CD4-positive, alpha-beta T cell treated with Interleukin-2 at 100 ng/mL for 4 hours (primary cell): ENCODE results near the gene LRRC8D.

Experiments used
- DNase-seq: peaks from one replicate; pipeline ENCODE4 v3.0.0-alpha.2; 2020; ENCODE audit warnings: low spot score

The LRRC8D gene

GRCh38 chr1:89896105-89896942 is 75.5 kb downstream of the LRRC8D start:
- no peak for DNase-seq

GRCh38 chr1:89897347-89898133 is 76.7 kb downstream of the LRRC8D start:
- no peak for DNase-seq

DNA sequence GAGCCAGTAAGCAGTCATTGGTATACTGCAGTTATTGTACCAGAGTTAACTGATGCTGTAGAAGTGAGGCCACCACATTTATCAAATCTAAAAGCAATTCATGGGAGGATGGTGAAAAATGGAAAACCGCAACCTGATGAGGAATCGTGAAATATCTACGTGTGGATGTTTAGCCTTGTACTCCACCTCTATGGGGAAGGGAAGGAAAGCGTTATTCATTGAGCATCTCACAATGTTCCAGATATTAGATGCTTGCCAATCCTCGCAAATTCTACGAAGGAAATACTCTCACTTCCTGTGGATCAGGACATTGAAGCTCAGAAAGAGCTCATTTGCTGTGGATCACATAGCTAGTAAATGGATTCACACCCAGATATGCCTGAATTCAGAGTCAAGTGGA is 77.3 kb downstream of the LRRC8D start:
- no peak for DNase-seq

DNA sequence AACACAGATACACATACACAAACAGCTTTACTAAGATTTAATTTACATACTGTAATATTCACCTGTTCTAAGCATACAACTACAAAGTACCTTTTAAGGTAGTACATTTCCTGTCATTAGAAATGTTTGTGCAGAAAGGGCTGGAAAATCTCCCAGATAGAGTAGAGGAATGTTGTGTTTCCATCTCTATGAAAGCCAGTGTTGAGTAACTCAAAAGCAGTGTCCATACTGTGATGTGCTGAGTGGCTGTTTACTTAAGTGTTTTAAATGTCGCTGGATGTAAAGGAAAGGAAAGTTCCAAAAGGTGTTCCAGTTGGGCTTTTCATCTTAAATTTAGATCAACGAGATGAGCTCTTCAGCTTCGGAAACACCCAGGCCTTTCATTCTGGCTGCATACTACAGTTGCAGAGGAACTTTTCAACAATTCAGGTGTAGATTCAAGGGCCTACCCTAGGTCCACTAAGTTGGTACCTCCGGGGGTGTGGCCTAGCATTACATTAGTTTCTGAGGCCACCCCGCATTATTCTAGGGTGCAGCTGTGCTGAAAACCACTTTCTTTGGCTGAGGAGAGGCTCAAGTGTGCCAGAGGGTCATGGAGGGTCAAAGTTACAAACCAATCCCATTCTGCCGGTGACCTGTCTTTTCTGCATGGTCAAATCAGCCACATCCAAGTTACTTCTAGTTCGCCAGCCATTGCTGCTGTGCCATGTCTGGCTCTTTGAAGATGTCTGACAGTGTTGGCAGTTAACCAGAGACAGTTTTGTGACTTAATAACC is 78.1 kb downstream of the LRRC8D start:
- DNase-seq, result no peak

GRCh38 chr1:89900323-89900722 is 79.5 kb downstream of the LRRC8D start:
- no peak for DNase-seq

DNA sequence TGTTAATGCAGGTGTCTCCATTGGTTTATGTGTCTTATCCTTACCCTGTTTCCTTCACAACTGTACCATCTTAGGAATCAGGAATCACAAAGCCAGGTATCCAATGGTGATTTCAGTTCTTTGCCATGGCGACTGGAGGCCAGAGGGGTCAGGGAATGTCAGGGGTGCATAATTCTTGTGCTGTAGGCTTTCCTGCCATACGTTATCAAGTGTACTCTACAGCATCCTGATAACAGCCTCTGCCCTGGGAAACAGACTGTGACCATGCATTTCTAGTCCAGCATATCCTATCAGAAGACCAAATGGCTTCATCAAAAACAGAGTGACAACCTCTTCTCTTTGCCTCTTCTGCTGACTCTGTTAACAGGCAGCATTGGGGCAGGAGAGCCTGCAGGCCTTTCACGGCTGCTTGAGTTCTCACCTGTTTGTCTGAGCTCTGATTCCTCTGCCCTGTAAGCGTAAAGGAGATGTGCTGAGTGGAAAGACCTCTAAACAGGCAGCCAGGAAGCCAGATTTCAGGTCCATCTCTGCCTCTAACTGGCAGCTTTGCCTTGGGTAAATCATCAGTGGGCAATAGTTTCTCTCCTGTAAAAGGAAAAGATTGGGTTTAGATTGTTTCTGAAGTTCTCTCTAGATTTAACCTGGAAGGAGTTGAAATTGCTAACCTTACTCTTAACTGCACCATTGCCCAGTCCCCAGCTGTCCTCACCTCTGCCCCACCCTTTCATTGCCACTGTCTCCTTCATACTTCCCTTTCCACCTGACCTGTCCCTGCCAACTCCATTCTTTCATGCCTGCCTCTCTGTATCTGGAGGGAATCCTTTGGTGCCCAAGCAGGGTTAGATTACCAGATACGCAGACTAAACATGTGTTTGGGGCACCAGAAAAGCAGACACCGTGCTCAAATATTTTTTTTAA is 80.2 kb downstream of the LRRC8D start:
- no peak for DNase-seq

DNA sequence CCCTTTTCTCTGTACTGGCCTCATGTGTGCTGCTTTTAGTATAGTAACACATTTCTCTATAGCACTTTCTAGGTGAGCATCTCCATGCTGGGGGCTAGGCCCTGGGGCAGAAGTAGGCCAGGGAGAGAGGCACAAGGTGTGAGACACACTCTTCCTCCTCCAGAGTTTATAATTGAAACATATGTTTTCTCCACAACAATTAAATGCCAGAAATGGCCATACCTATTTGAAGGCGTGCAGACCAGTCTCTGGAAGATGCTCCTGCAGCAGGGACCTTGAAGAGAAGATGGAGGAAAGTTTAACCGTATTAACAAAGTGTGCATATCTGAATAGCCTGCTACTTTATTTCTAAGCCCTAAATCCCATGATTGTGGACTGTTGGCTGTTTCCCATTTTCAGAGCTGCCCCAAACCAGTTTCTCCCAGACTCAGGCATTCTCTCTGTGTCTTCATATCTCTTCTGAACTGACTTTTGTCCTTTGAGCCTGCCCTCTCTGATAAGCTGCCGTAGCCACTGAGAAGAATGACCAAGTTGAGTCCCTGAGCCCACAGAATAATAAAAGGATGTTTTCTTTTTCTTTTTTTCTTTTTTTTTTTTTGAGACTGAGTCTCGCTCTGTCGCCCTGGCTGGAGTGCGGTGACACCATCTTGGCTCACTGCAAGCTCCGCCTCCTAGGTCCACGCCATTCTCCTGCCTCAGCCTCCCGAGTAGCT is 81.3 kb downstream of the LRRC8D start:
- DNase-seq, result no peak

DNA sequence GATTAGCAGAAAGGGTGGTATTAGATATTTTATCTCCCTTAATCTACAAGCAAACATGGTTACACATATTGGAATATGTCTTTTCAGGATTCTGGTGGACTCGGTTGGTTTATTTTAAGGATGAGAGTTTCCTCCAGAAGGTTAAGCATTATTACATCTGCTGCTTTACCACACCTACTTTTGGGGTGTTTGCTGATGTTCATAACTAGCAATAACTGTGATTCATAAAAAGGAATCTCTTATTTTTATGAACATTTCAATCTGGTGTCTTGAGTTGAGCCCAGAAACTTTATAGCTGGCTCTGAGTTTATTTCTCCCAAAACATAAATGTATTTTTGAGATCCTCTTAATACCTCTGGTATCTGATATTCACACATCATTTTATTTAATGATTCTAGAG is 82.7 kb downstream of the LRRC8D start:
- DNase-seq, result no peak

GRCh38 chr1:89904219-89904980 is 83.6 kb downstream of the LRRC8D start:
- no peak for DNase-seq

- DNase-seq, result no peak
These were observed 84.7 kb downstream of the LRRC8D start for GRCh38 chr1:89905395-89906058.

GRCh38 chr1:89906088-89906487 is 85.3 kb downstream of the LRRC8D start:
- no peak for DNase-seq

DNA sequence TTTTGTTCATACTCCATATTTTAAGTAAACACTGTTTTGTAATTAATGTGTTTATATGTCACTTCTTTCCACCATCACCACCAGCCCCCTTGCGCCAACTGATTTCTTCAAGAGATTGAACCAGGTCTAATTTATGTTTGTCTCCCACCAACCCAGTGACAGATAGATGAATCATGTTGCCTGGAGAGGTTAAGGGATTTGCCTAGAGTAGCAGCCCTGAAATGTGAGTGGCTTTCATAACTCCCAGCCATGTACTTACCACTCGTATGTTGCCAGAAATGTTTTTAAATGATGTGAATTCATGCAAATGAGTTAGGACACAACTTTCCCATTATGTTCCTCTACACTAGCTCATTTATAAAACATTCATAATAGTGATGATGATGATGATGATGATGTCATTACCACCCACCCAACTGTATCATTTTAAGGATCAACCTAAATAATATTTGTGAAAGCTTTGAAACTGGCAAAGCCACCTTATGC is 86.9 kb downstream of the LRRC8D start:
- DNase-seq, result no peak

GRCh38 chr1:89908273-89908671 is 87.4 kb downstream of the LRRC8D start:
- no peak for DNase-seq

DNA sequence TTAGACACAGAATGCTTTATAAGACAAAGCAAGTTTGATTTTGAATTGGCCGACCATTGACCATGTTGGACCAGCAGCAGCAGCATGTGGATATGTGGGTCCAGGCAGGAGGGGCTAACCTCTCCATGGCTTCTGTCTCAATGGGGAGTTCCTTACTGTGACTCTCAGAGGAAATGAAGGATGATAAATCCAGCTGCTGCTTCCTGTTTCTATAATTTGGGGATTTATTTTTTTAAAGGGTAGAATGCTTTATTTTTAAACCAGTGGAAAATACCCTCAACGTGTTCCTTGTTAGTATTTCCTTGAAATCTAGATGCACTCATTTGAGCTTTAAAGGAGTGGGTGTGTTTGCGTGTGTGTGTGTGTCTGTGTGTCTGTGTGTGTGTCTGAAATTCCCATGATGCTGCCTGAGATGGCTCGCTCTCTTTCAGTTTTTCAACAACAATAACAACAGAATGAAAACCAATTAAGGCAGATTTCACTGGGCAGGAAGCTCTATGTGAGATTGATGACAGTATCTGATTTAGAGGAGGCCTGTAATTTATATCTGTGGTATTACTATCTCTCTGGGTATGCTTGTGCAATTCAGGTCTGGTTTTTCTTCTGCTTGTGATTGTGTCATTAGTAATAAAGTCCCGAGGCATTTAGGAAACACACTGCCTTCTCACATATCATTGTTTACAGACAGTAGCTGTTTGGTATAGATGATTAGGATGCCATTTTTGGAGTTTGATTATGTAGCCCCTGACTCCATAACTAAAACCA is 88.0 kb downstream of the LRRC8D start:
- no peak for DNase-seq

GRCh38 chr1:89910268-89910667 is 89.4 kb downstream of the LRRC8D start:
- DNase-seq, result no peak

DNA sequence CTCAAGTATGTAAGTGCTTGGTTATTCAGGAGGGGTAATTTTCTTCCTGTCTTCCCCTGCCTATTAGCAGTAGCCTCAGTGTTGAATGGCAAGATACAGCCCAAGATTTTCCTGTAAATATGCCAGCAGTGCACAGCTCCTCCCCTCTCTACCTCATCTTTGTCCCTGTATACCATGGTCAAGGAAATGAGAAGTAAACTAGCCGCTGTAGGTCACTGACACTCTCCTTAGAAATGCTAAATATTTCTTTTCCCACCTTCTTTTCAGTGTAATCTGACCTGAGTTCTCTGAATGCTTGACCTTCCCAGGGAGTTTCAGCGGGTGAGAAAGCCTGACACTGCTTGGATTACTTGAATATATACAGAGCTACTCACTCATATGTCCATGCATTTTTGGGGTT is 89.9 kb downstream of the LRRC8D start:
- no peak for DNase-seq

DNA sequence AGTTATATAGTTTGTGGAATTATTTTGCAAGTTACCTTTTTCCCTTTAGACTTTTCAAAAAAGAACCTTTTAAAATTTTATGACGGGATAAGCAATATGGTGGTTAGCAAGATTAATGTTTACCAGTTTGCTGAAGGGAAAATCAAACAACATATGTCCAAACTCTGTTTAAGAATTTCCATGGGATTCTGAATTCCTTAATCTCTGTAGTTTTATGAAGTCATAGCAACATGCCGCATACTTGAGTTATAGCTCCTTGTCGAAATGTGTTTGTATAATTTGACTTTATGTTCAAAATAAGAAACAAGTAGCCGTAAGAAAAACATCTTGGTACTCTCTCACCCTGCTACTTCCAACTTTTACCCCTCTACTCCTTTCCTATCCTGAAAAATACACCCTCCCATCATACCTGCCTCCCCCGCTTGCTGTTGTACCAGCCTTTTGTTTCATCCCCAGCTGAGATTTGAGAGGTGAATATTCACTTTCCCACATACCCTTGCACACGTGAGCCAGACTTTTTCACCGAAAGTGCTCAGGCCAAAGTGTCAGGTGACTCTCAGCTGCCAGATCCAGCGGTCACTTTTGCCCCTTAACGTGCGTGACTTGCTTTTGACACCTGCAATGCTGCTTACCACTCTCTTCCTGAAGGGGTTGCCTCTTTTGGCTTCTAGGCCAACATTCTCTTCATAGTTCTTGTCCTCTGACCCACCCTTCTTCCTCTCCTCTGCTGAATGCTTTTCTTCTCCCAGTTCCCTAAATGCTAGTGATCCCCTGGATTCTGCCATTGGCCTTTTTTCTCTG is 90.6 kb downstream of the LRRC8D start:
- no peak for DNase-seq

GRCh38 chr1:89912073-89912472 is 91.2 kb downstream of the LRRC8D start:
- no peak for DNase-seq
